Measurements from ENCODE around the gene ZCCHC14. TPM values are rescaled to one million over a fixed set of nuclear protein-coding genes. Genes with fewer than 3 reads are reported as not detected.

ZCCHC14 gene
- total and polyA plus RNA-seq, 2 donors: 2.7 to 7.3 TPM

- no peak for DNase-seq (ENCODE audit: low read depth in 6 of 9, low spot score in 9 of 9)
- no peak overlapping the region for H3K4me3 ChIP-seq (ENCODE audit: low read length in 2 of 2)
- no peaks in the 10 kb centered on the region for H3K36me3 ChIP-seq (ENCODE audit: control insufficient read depth in 2 of 2, insufficient read depth in 2 of 2, low read length in 1 of 2)
- no peaks in the 10 kb centered on the region for H3K27me3 ChIP-seq (ENCODE audit: control insufficient read depth in 2 of 2, insufficient read depth in 1 of 2, low read length in 1 of 2)
- no peak overlapping the region for H3K27ac ChIP-seq (ENCODE audit: low read depth in 1 of 2, low read length in 1 of 2)
- peaks cover 0 to 4% of the 10 kb centered on the region in 2 donors for H3K4me1 ChIP-seq (ENCODE audit: control insufficient read depth in 2 of 2, insufficient read depth in 2 of 2, low read length in 2 of 2)
- no peaks in the 10 kb centered on the region for H3K9me3 ChIP-seq (ENCODE audit: control insufficient read depth in 2 of 2, insufficient read depth in 1 of 2, low read length in 1 of 2)
- 97% methylated on average over 7 of the region's 7 CpGs for WGBS
These were observed 18.2 kb downstream of the ZCCHC14 start for GRCh38 chr16:87474566-87474996.

- DNase-seq (ENCODE audit: low read depth in 6 of 9, low spot score in 9 of 9): no peak
- no peak overlapping the region for H3K4me3 ChIP-seq (ENCODE audit: low read length in 2 of 2)
- H3K27me3 ChIP-seq (ENCODE audit: control insufficient read depth in 2 of 2, insufficient read depth in 1 of 2, low read length in 1 of 2): no peaks in the 10 kb centered on the region
- H3K4me1 ChIP-seq (ENCODE audit: control insufficient read depth in 2 of 2, insufficient read depth in 2 of 2, low read length in 2 of 2): peaks cover 0 to 4% of the 10 kb centered on the region in 2 donors
- 97% methylated on average over 4 of the region's 4 CpGs for WGBS
- no peak overlapping the region for H3K27ac ChIP-seq (ENCODE audit: low read depth in 1 of 2, low read length in 1 of 2)
- H3K9me3 ChIP-seq (ENCODE audit: control insufficient read depth in 2 of 2, insufficient read depth in 1 of 2, low read length in 1 of 2): no peaks in the 10 kb centered on the region
- H3K36me3 ChIP-seq (ENCODE audit: control insufficient read depth in 2 of 2, insufficient read depth in 2 of 2, low read length in 1 of 2): no peaks in the 10 kb centered on the region
These were observed 18.8 kb downstream of the ZCCHC14 start for GRCh38 chr16:87474017-87474416.

DNA sequence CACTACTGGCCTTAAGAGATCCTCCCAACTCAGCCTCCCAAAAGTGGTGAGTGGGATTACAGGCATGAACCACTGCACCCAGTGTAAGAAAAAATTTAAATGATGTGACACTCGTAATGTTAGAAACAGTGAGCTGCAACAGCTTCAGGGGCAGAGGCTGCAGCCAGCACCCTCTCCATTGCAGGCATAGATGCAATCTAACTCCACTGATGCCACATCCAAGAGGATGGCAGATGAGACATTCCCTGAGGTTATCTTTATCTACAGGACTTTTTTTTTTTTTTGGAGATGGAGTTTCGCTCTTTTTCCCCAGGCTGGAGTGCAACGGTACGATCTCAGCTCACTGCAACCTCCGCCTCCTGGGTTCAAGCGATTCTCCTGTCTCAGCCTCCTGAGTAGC is 19.9 kb downstream of the ZCCHC14 start:
- Histone ChIP-seq H3K27me3 (ENCODE audit: control insufficient read depth in 2 of 2, insufficient read depth in 1 of 2, low read length in 1 of 2) (no peaks in the 10 kb centered on the region), H3K9me3 (ENCODE audit: control insufficient read depth in 2 of 2, insufficient read depth in 1 of 2, low read length in 1 of 2) (no peaks in the 10 kb centered on the region), H3K4me1 (ENCODE audit: control insufficient read depth in 2 of 2, insufficient read depth in 2 of 2, low read length in 2 of 2) (peaks cover 0 to 4% of the 10 kb centered on the region in 2 donors), H3K36me3 (ENCODE audit: control insufficient read depth in 2 of 2, insufficient read depth in 2 of 2, low read length in 1 of 2) (no peaks in the 10 kb centered on the region), H3K27ac (ENCODE audit: low read depth in 1 of 2, low read length in 1 of 2) (no peak overlapping the region), H3K4me3 (ENCODE audit: low read length in 2 of 2) (no peak overlapping the region)
- no peak for DNase-seq (ENCODE audit: low read depth in 6 of 9, low spot score in 9 of 9)
- 98% methylated on average over 6 of the region's 6 CpGs for WGBS

DNA sequence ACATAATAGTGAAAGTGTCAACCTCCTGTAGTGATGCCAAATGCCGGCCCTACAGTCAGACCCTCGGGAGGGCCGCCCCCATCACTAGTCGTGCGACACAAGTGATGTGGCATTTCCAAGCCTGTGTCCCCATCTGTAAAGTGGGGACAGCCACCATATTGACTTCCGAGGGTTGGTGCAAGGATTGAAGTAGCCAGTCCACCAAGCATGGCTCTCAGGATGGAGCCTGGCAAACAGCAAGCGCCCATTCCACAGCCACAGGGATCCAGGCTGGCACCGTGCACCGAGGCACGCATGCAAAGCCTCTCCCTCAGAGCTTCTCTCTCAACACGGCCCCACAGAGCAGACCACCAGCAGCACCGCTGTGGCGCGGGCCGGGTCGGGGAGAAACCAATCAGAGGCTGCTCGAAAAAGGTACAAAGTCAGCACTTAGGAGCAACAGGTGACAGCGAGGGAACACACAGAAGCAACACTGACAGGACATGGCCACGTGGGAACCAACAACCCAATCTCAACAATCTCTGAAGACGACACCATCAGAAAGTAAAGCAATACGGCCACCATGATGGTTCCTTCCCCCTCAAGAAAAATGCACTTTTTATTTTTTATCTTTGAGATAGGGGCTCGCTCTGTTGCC is 20.6 kb downstream of the ZCCHC14 start:
- Histone ChIP-seq H3K9me3 (ENCODE audit: control insufficient read depth in 2 of 2, insufficient read depth in 1 of 2, low read length in 1 of 2) (no peaks in the 10 kb centered on the region), H3K4me3 (ENCODE audit: low read length in 2 of 2) (no peak overlapping the region), H3K4me1 (ENCODE audit: control insufficient read depth in 2 of 2, insufficient read depth in 2 of 2, low read length in 2 of 2) (peaks cover 0 to 4% of the 10 kb centered on the region in 2 donors), H3K27ac (ENCODE audit: low read depth in 1 of 2, low read length in 1 of 2) (no peak overlapping the region), H3K27me3 (ENCODE audit: control insufficient read depth in 2 of 2, insufficient read depth in 1 of 2, low read length in 1 of 2) (no peaks in the 10 kb centered on the region), H3K36me3 (ENCODE audit: control insufficient read depth in 2 of 2, insufficient read depth in 2 of 2, low read length in 1 of 2) (no peaks in the 10 kb centered on the region)
- 95% methylated on average over 22 of the region's 22 CpGs for WGBS
- no peak for DNase-seq (ENCODE audit: low read depth in 6 of 9, low spot score in 9 of 9)

DNA sequence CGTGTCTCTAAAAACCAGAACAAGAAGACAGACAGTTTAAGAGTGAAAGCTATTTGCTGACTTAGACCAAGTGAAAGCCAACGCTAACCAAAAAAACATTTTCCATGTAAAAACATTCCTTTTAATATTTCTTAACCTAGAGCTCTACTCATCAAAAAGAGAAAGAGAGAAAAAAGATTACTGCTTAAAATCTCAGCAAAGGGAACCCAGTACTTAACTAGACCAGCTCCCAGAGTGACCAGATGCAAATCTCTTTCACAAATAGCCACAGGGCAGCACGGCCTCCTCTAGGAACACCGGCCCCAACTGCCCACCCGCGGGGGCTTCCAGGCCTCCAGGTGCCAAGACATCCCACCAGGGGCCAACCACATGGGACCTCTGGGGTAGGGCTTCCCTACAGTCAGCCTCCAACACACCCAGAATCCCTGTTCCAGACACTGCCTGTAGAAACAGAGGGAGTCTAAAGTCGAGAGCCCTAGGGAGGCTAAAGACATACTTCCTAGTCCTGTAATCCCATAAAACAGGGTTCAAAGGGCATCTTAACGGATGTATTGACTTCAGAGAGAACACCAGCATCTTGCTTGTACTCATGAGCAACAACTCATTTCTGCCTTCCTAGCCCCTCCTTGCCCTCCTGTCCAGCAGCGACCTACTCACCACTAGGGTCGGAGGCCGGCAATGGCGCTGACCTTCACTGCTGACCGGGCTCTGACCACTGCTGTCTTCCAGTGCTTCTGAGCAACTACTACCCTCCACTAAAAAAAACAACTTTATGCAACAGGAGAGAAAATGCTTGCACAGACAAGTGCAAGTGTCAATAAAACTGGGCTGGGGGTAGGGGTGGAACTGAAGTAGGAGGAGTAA is 21.3 kb downstream of the ZCCHC14 start:
- H3K36me3 ChIP-seq (ENCODE audit: control insufficient read depth in 2 of 2, insufficient read depth in 2 of 2, low read length in 1 of 2): no peaks in the 10 kb centered on the region
- H3K9me3 ChIP-seq (ENCODE audit: control insufficient read depth in 2 of 2, insufficient read depth in 1 of 2, low read length in 1 of 2): no peaks in the 10 kb centered on the region
- peaks cover 0 to 7% of the 10 kb centered on the region in 2 donors for H3K4me1 ChIP-seq (ENCODE audit: control insufficient read depth in 2 of 2, insufficient read depth in 2 of 2, low read length in 2 of 2)
- H3K27ac ChIP-seq (ENCODE audit: low read depth in 1 of 2, low read length in 1 of 2): no peak overlapping the region
- no peak for DNase-seq (ENCODE audit: low read depth in 6 of 9, low spot score in 9 of 9)
- 96% methylated on average over 13 of the region's 13 CpGs for WGBS
- H3K27me3 ChIP-seq (ENCODE audit: control insufficient read depth in 2 of 2, insufficient read depth in 1 of 2, low read length in 1 of 2): no peaks in the 10 kb centered on the region
- H3K4me3 ChIP-seq (ENCODE audit: low read length in 2 of 2): no peak overlapping the region

- no peaks in the 10 kb centered on the region for H3K9me3 ChIP-seq (ENCODE audit: control insufficient read depth in 2 of 2, insufficient read depth in 1 of 2, low read length in 1 of 2)
- H3K27ac ChIP-seq (ENCODE audit: low read depth in 1 of 2, low read length in 1 of 2): no peak overlapping the region
- peaks cover 0 to 17% of the 10 kb centered on the region in 2 donors for H3K4me1 ChIP-seq (ENCODE audit: control insufficient read depth in 2 of 2, insufficient read depth in 2 of 2, low read length in 2 of 2)
- H3K27me3 ChIP-seq (ENCODE audit: control insufficient read depth in 2 of 2, insufficient read depth in 1 of 2, low read length in 1 of 2): no peaks in the 10 kb centered on the region
- H3K36me3 ChIP-seq (ENCODE audit: control insufficient read depth in 2 of 2, insufficient read depth in 2 of 2, low read length in 1 of 2): no peaks in the 10 kb centered on the region
- DNase-seq (ENCODE audit: low read depth in 6 of 9, low spot score in 9 of 9): no peak
- WGBS: 96% methylated on average over 3 of the region's 3 CpGs
- H3K4me3 ChIP-seq (ENCODE audit: low read length in 2 of 2): no peak overlapping the region
These were observed 22.5 kb downstream of the ZCCHC14 start for GRCh38 chr16:87470332-87470731.

GRCh38 chr16:87469169-87469568 is 23.7 kb downstream of the ZCCHC14 start:
- peaks cover 6 to 28% of the 10 kb centered on the region in 2 donors for H3K4me1 ChIP-seq (ENCODE audit: control insufficient read depth in 2 of 2, insufficient read depth in 2 of 2, low read length in 2 of 2)
- H3K9me3 ChIP-seq (ENCODE audit: control insufficient read depth in 2 of 2, insufficient read depth in 1 of 2, low read length in 1 of 2): no peaks in the 10 kb centered on the region
- DNase-seq (ENCODE audit: low read depth in 6 of 9, low spot score in 9 of 9): no peak
- 90% methylated on average over 11 of the region's 11 CpGs for WGBS
- H3K27me3 ChIP-seq (ENCODE audit: control insufficient read depth in 2 of 2, insufficient read depth in 1 of 2, low read length in 1 of 2): peaks cover 0 to 4% of the 10 kb centered on the region in 2 donors
- no peaks in the 10 kb centered on the region for H3K36me3 ChIP-seq (ENCODE audit: control insufficient read depth in 2 of 2, insufficient read depth in 2 of 2, low read length in 1 of 2)
- H3K4me3 ChIP-seq (ENCODE audit: low read length in 2 of 2): no peak overlapping the region
- H3K27ac ChIP-seq (ENCODE audit: low read depth in 1 of 2, low read length in 1 of 2): no peak overlapping the region

- peaks cover 6 to 34% of the 10 kb centered on the region in 2 donors for H3K4me1 ChIP-seq (ENCODE audit: control insufficient read depth in 2 of 2, insufficient read depth in 2 of 2, low read length in 2 of 2)
- H3K27me3 ChIP-seq (ENCODE audit: control insufficient read depth in 2 of 2, insufficient read depth in 1 of 2, low read length in 1 of 2): peaks cover 0 to 4% of the 10 kb centered on the region in 2 donors
- DNase-seq (ENCODE audit: low read depth in 6 of 9, low spot score in 9 of 9): no peak
- 85% methylated on average over 8 of the region's 8 CpGs for WGBS
- H3K9me3 ChIP-seq (ENCODE audit: control insufficient read depth in 2 of 2, insufficient read depth in 1 of 2, low read length in 1 of 2): no peaks in the 10 kb centered on the region
- no peak overlapping the region for H3K4me3 ChIP-seq (ENCODE audit: low read length in 2 of 2)
- H3K27ac ChIP-seq (ENCODE audit: low read depth in 1 of 2, low read length in 1 of 2): no peak overlapping the region
- H3K36me3 ChIP-seq (ENCODE audit: control insufficient read depth in 2 of 2, insufficient read depth in 2 of 2, low read length in 1 of 2): no peaks in the 10 kb centered on the region
These were observed 24.3 kb downstream of the ZCCHC14 start for GRCh38 chr16:87468550-87468949.

DNA sequence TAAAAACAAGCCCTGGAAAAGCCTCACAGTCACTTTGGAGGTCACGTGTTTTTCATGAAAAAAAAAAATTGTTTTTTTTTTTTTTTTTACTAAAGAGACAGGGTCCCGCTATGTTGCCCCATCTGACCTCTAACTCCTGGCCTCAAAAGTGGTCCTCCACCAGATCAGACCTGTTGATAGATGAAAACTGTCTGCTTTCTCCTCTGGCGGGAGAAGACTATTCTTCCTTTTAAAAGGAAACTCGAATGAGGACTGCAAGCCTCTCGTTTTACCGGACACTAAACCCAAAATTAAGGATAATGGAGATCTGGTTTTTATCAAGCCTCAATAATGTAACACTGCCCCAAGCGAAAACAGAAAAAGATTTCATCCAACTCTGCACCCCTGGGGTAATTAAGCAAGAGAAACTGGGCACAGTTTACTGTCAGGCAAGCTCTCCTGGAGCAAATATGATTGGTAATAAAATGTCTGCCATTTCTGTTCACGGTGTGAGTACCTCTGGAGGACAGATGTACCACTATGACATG is 25.8 kb downstream of the ZCCHC14 start:
- Histone ChIP-seq H3K4me3 (ENCODE audit: low read length in 2 of 2) (no peak overlapping the region), H3K9me3 (ENCODE audit: control insufficient read depth in 2 of 2, insufficient read depth in 1 of 2, low read length in 1 of 2) (no peaks in the 10 kb centered on the region), H3K36me3 (ENCODE audit: control insufficient read depth in 2 of 2, insufficient read depth in 2 of 2, low read length in 1 of 2) (no peaks in the 10 kb centered on the region), H3K4me1 (ENCODE audit: control insufficient read depth in 2 of 2, insufficient read depth in 2 of 2, low read length in 2 of 2) (peaks cover 6 to 35% of the 10 kb centered on the region in 2 donors), H3K27ac (ENCODE audit: low read depth in 1 of 2, low read length in 1 of 2) (no peak overlapping the region), H3K27me3 (ENCODE audit: control insufficient read depth in 2 of 2, insufficient read depth in 1 of 2, low read length in 1 of 2) (peaks cover 0 to 4% of the 10 kb centered on the region in 2 donors)
- 97% methylated on average over 8 of the region's 8 CpGs for WGBS
- DNase-seq (ENCODE audit: low read depth in 6 of 9, low spot score in 9 of 9): no peak
